Loucy (cell line): ENCODE results near the gene GAB1.

ENCODE experiments used
- H2AFZ ChIP-seq: fragments of 200-600 bp; sonication (generic); 2 replicates; pipeline ENCODE4 v1.6.0; 2016; ENCODE audit warnings: antibody characterized with exemption, mild to moderate bottlenecking, low read length, moderate library complexity
- H3F3A ChIP-seq: fragments of 200-600 bp; 2 replicates; pipeline ENCODE4 v1.6.0; 2016; ENCODE audit warnings: antibody characterized with exemption, low read depth, mild to moderate bottlenecking
- H3K27me3 ChIP-seq: fragments of 200-600 bp; sonication (generic); 2 replicates; pipeline ENCODE4 v1.6.1; 2014; ENCODE audit warnings: low read length, mild to moderate bottlenecking; ENCODE audit not compliant: insufficient read depth, poor library complexity, severe bottlenecking
- H3K36me3 ChIP-seq: fragments of 200-600 bp; sonication (generic); 2 replicates; pipeline ENCODE4 v1.6.1; 2016; ENCODE audit warnings: low read length; ENCODE audit not compliant: insufficient read depth
- H3K4me1 ChIP-seq: fragments of 200-600 bp; sonication (generic); 2 replicates; pipeline ENCODE4 v1.5.1; 2014; ENCODE audit warnings: low read length, mild to moderate bottlenecking; ENCODE audit not compliant: insufficient read depth, poor library complexity, severe bottlenecking
- H3K4me2 ChIP-seq: fragments of 200-600 bp; sonication (generic); 2 replicates; pipeline ENCODE4 v1.6.0; 2014; ENCODE audit warnings: antibody characterized with exemption, low read length, low read depth, mild to moderate bottlenecking; ENCODE audit not compliant: poor library complexity, severe bottlenecking
- H3K4me3 ChIP-seq: fragments of 200-600 bp; sonication (generic); 2 replicates; pipeline ENCODE4 v1.5.1; 2014; ENCODE audit warnings: low read length, mild to moderate bottlenecking, mixed read lengths; ENCODE audit not compliant: poor library complexity, severe bottlenecking
- H3K79me2 ChIP-seq: fragments of 200-600 bp; sonication (generic); 2 replicates; pipeline ENCODE4 v1.6.1; 2014; ENCODE audit warnings: low read length; ENCODE audit not compliant: insufficient read depth
- H3K9ac ChIP-seq: fragments of 200-600 bp; sonication (generic); 2 replicates; pipeline ENCODE4 v1.6.0; 2014; ENCODE audit warnings: mild to moderate bottlenecking, low read depth, low read length, moderate library complexity; ENCODE audit not compliant: poor library complexity, severe bottlenecking
- H3K9me2 ChIP-seq: fragments of 200-600 bp; sonication (generic); replicated peaks from 2 replicates; pipeline ENCODE4 v1.6.1; 2016; ENCODE audit warnings: low read depth, low read length, mixed read lengths
- H3K9me3 ChIP-seq: fragments of 200-600 bp; sonication (generic); 2 replicates; pipeline ENCODE4 v1.6.1; 2014; ENCODE audit warnings: mild to moderate bottlenecking, antibody characterized with exemption, low read length, low read depth; ENCODE audit not compliant: insufficient read depth
- H4K20me1 ChIP-seq: fragments of 200-600 bp; sonication (generic); 2 replicates; pipeline ENCODE4 v1.6.0; 2014; ENCODE audit warnings: antibody characterized with exemption, low read length, mild to moderate bottlenecking; ENCODE audit not compliant: insufficient read depth, poor library complexity, severe bottlenecking
- CTCF ChIP-seq: fragments of 200-600 bp; sonication (generic); conservative IDR thresholded peaks from 2 replicates; pipeline ENCODE4 v1.5.1; 2014; ENCODE audit warnings: mild to moderate bottlenecking, antibody characterized with exemption, low read length
- EZH2phosphoT487 ChIP-seq: fragments of 200-600 bp; IDR thresholded peaks from 2 replicates; pipeline ENCODE4 v1.6.1; 2018; ENCODE audit warnings: antibody characterized with exemption, mild to moderate bottlenecking, moderate library complexity, borderline replicate concordance

GAB1 gene

GRCh38 chr4:143506031-143506430, 169.4 kb downstream of the GAB1 start:
- Histone ChIP-seq H3K9me3 (no peaks in the 10 kb centered on the region), H3K27me3 (no peaks in the 10 kb centered on the region), H3F3A (no peaks in the 10 kb centered on the region), H3K79me2 (no peaks in the 10 kb centered on the region), H3K4me3 (no peak overlapping the region), H3K9me2 (no peaks in the 10 kb centered on the region), H2AFZ (no peak overlapping the region), H3K9ac (no peak overlapping the region), H3K4me2 (no peak overlapping the region), H3K4me1 (peaks cover 15% of the 10 kb centered on the region), H3K36me3 (no peaks in the 10 kb centered on the region), H4K20me1 (no peaks in the 10 kb centered on the region)
- TF ChIP-seq CTCF: no peak
- no peak for TF ChIP-seq EZH2phosphoT487

- Histone ChIP-seq H2AFZ (no peak overlapping the region), H3K4me2 (no peak overlapping the region), H4K20me1 (peaks cover 31% of the 10 kb centered on the region), H3K9me3 (no peaks in the 10 kb centered on the region), H3K27me3 (no peaks in the 10 kb centered on the region), H3K9me2 (no peaks in the 10 kb centered on the region), H3K9ac (no peak overlapping the region), H3K4me1 (peaks cover 39% of the 10 kb centered on the region), H3K4me3 (no peak overlapping the region), H3K36me3 (no peaks in the 10 kb centered on the region), H3F3A (no peaks in the 10 kb centered on the region), H3K79me2 (peaks cover 35% of the 10 kb centered on the region)
- TF ChIP-seq EZH2phosphoT487: no peak
- no peak for TF ChIP-seq CTCF
Measured at GRCh38 chr4:143511906-143512305, 175.2 kb downstream of the GAB1 start.

- Histone ChIP-seq H3K4me3 (peak overlapping the region; percentile 97), H3K27me3 (no peaks in the 10 kb centered on the region), H3F3A (no peaks in the 10 kb centered on the region), H3K36me3 (peaks cover 9% of the 10 kb centered on the region; the same call in 1 of the 2 replicates), H2AFZ (peak overlapping the region; percentile 96), H4K20me1 (peaks cover 42% of the 10 kb centered on the region), H3K9me2 (no peaks in the 10 kb centered on the region), H3K9ac (peak overlapping the region; percentile 87), H3K4me1 (peaks cover 43% of the 10 kb centered on the region), H3K9me3 (no peaks in the 10 kb centered on the region), H3K79me2 (peaks cover 45% of the 10 kb centered on the region), H3K4me2 (peak overlapping the region; percentile 78)
- TF ChIP-seq EZH2phosphoT487 (no peak), CTCF (no peak)
Measured at GRCh38 chr4:143512978-143513313, 176.3 kb downstream of the GAB1 start.
